ENCODE data around the gene PSEN1.

DNA sequence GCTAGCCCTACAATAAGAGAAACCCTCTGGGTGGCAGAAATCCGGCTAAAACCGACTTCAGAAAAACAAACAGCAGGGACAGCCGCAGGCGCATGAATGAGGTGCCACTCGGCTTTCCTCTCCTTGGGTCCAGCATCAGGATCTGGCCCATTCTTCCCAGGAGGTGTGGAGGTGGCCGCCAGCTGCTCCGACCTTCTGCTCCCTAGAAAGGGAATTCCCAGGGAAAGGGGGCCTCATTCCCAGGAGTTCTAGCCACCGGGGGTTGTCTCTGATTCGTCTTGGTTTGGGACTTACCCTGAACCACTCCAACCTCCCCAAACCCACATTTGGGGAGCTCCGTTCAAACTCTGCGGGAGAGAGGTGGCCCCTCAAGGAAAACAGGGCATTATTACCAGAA, 114.0 kb downstream of the PSEN1 start:
- TF ChIP-seq, protein P1, sequence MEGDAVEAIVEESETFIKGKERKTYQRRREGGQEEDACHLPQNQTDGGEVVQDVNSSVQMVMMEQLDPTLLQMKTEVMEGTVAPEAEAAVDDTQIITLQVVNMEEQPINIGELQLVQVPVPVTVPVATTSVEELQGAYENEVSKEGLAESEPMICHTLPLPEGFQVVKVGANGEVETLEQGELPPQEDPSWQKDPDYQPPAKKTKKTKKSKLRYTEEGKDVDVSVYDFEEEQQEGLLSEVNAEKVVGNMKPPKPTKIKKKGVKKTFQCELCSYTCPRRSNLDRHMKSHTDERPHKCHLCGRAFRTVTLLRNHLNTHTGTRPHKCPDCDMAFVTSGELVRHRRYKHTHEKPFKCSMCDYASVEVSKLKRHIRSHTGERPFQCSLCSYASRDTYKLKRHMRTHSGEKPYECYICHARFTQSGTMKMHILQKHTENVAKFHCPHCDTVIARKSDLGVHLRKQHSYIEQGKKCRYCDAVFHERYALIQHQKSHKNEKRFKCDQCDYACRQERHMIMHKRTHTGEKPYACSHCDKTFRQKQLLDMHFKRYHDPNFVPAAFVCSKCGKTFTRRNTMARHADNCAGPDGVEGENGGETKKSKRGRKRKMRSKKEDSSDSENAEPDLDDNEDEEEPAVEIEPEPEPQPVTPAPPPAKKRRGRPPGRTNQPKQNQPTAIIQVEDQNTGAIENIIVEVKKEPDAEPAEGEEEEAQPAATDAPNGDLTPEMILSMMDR (IDR thresholded peaks at IDR 0.05): no peak
- TF ChIP-seq POLR2A (IDR thresholded peaks at IDR 0.05): no peak

All from tibial nerve (tissue), 3 donors.